Stimulated activated CD8-positive, alpha-beta memory T cell treated with anti-CD3 and anti-CD28 coated beads, Interleukin-7, amount 100 ng/mL, for 4 hours (primary cell): Measurements from ENCODE around the gene IGFBP7.
A peak's percentile ranks its signal among the peaks of the same experiment; 100 is the strongest.

Source experiments
- DNase-seq, 2 donors: peaks; one replicate each; pipeline ENCODE4 v3.0.0-alpha.2; 2020; ENCODE audit warnings: low read depth in 2 of 2

Gene IGFBP7

GRCh38 chr4:57131849-57132742 is 21.9 kb upstream of the IGFBP7 start:
- DNase-seq = no peak

- DNase-seq = no peak
Measured at GRCh38 chr4:57129477-57129876, 19.3 kb upstream of the IGFBP7 start.

GRCh38 chr4:57127361-57127760 is 17.2 kb upstream of the IGFBP7 start:
- no peak for DNase-seq

GRCh38 chr4:57125996-57126395 is 15.8 kb upstream of the IGFBP7 start:
- DNase-seq = no peak

- DNase-seq = no peak
Measured at GRCh38 chr4:57124145-57124544, 14.0 kb upstream of the IGFBP7 start.

- DNase-seq = no peak
Measured at GRCh38 chr4:57122959-57123358, 12.8 kb upstream of the IGFBP7 start.

- no peak for DNase-seq
Measured at GRCh38 chr4:57119054-57119651, 9.0 kb upstream of the IGFBP7 start.

GRCh38 chr4:57117491-57117890 is 7.3 kb upstream of the IGFBP7 start:
- DNase-seq = no peak

GRCh38 chr4:57116245-57116644 is 6.1 kb upstream of the IGFBP7 start:
- DNase-seq = no peak

- DNase-seq = no peak
Measured at GRCh38 chr4:57114973-57115372, 4.8 kb upstream of the IGFBP7 start.

GRCh38 chr4:57113870-57114269 is 3.7 kb upstream of the IGFBP7 start:
- no peak for DNase-seq

- peak; percentile 2 to 8 for DNase-seq
Measured at GRCh38 chr4:57110640-57111511, 691 bp upstream of the IGFBP7 start.

GRCh38 chr4:57109411-57109846 is 756 bp downstream of the IGFBP7 start:
- no peak for DNase-seq

GRCh38 chr4:57106181-57106580 is 4.0 kb downstream of the IGFBP7 start:
- no peak for DNase-seq

GRCh38 chr4:57104706-57105560 is 5.3 kb downstream of the IGFBP7 start:
- DNase-seq = no peak

- no peak for DNase-seq
Measured at GRCh38 chr4:57103051-57103450, 7.1 kb downstream of the IGFBP7 start.

- no peak for DNase-seq
Measured at GRCh38 chr4:57102050-57102624, 8.0 kb downstream of the IGFBP7 start.

GRCh38 chr4:57100979-57101651 is 9.1 kb downstream of the IGFBP7 start:
- DNase-seq = no peak

- no peak for DNase-seq
Measured at GRCh38 chr4:57099363-57099762, 10.8 kb downstream of the IGFBP7 start.

- DNase-seq = no peak
Measured at GRCh38 chr4:57098941-57099340, 11.2 kb downstream of the IGFBP7 start.
